Measurements from ENCODE around the gene POLR2E. TPM values are rescaled to one million over a fixed set of nuclear protein-coding genes. Genes with fewer than 3 reads are reported as not detected.

POLR2E gene
- total and polyA plus RNA-seq, 2 of the 13 experiments (the other 11 are each of a cell fraction or from before 2014, with no cell fraction given): 140 to 272 TPM

GRCh38 chr19:1103708-1104310 lies 8.6 kb upstream of the POLR2E start, which contains the start of gene GPX4 (continued):
- TF ChIP-seq TBX2 (CRISPR knock-in tag; IDR thresholded peaks at IDR 0.05; ENCODE audit: borderline replicate concordance) (peak; percentile 79; the same call in 1 of the 2 replicates), GABPA (IDR thresholded peaks at IDR 0.05; ENCODE audit: low read depth, low read length) (no peak), GABPA (CRISPR knock-in tag; IDR thresholded peaks at IDR 0.05; ENCODE audit: low read depth) (peak; percentile 68), TOE1 (CRISPR knock-in tag; IDR thresholded peaks at IDR 0.05) (no peak), RAD21 (CRISPR knock-in tag; IDR thresholded peaks at IDR 0.05) (peak; percentile 86), DR1 (CRISPR knock-in tag; IDR thresholded peaks at IDR 0.05) (peak; percentile 70; the same call in 1 of the 2 replicates), E2F5 (CRISPR knock-in tag; conservative IDR thresholded peaks at IDR 0.05) (peak; percentile 65; the same call in 1 of the 2 replicates), ZNF552 (CRISPR knock-in tag; IDR thresholded peaks at IDR 0.05; ENCODE audit: borderline replicate concordance) (no peak), GMEB1 (CRISPR knock-in tag; IDR thresholded peaks at IDR 0.05; ENCODE audit: borderline replicate concordance) (peak; percentile 43; the same call in 1 of the 2 replicates), FOXJ3 (CRISPR knock-in tag; IDR thresholded peaks at IDR 0.05; ENCODE audit: borderline replicate concordance) (no peak), MTF1 (CRISPR knock-in tag; IDR thresholded peaks at IDR 0.05) (no peak), NCOR1 (IDR thresholded peaks at IDR 0.05; ENCODE audit: borderline replicate concordance, low read length) (no peak; the same call in 1 of the 2 replicates), ZNF333 (CRISPR knock-in tag; IDR thresholded peaks at IDR 0.05; ENCODE audit: borderline replicate concordance) (0 out of 2 replicates have a peak, but pooled peaks have one; percentile 76), HIC2 (CRISPR knock-in tag; IDR thresholded peaks at IDR 0.05; ENCODE audit: low read depth) (no peak), ZNF3 (CRISPR knock-in tag; IDR thresholded peaks at IDR 0.05) (no peak), AKNA (CRISPR knock-in tag; IDR thresholded peaks at IDR 0.05; ENCODE audit: borderline replicate concordance) (no peak), MED8 (CRISPR knock-in tag; IDR thresholded peaks at IDR 0.05; ENCODE audit: insufficient replicate concordance) (peak; percentile 40), ZNF205 (CRISPR knock-in tag; IDR thresholded peaks at IDR 0.05) (peak; percentile 100), MTF2 (CRISPR knock-in tag; IDR thresholded peaks at IDR 0.05; ENCODE audit: borderline replicate concordance) (no peak), NFKBIZ (CRISPR knock-in tag; IDR thresholded peaks at IDR 0.05) (0 out of 2 replicates have a peak, but pooled peaks have one; percentile 8)
